HepG2 (cell line): ENCODE data around the gene SLA2. TPM values are rescaled to one million over a fixed set of nuclear protein-coding genes. Genes with fewer than 3 reads are reported as not detected.

Experiments used
- AFF4 ChIP-seq: sonication (generic); formaldehyde crosslinking; IDR thresholded peaks from 2 replicates; pipeline ENCODE4 v1.4.0; 2020; ENCODE audit warnings: missing genetic modification reagents
- AKAP8 ChIP-seq: sonication (generic); formaldehyde crosslinking; IDR thresholded peaks from 2 replicates; pipeline ENCODE4 v1.5.1; 2020; ENCODE audit warnings: mild to moderate bottlenecking, missing genetic modification reagents
- CENPX ChIP-seq: sonication (generic); formaldehyde crosslinking; IDR thresholded peaks from 2 replicates; pipeline ENCODE4 v1.9.0; 2021; ENCODE audit warnings: mild to moderate bottlenecking, missing genetic modification reagents, moderate library complexity
- DNMT3B ChIP-seq: conservative IDR thresholded peaks from 2 replicates; pipeline ENCODE4 v1.6.1; 2016; ENCODE audit warnings: missing biosample characterization, control low read depth
- EED ChIP-seq: sonication (generic); formaldehyde crosslinking; IDR thresholded peaks from 2 replicates; pipeline ENCODE4 v1.5.0; 2020; ENCODE audit warnings: mild to moderate bottlenecking, missing genetic modification reagents
- ELK4 ChIP-seq: sonication (generic); formaldehyde crosslinking; IDR thresholded peaks from 2 replicates; pipeline ENCODE4 v1.9.0; 2021; ENCODE audit warnings: missing genetic modification reagents, borderline replicate concordance
- EP300 ChIP-seq, 3 experiments: sonication (generic) in 1 of 3; formaldehyde crosslinking in 1 of 3; IDR thresholded peaks; 2 replicates each; pipeline versions ENCODE4 v1.5.1 to v1.6.1; 2011 to 2020; ENCODE audit warnings: low read depth in 2 of 3, low read length in 2 of 3, borderline replicate concordance in 1 of 3, improper control_type of control experiment in 1 of 3, mild to moderate bottlenecking in 1 of 3, missing genetic modification reagents in 1 of 3, moderate library complexity in 1 of 3
- FOSL1 ChIP-seq: sonication (generic); formaldehyde crosslinking; IDR thresholded peaks from 2 replicates; pipeline ENCODE4 v1.9.0; 2021; ENCODE audit warnings: missing genetic modification reagents, borderline replicate concordance
- FOXA1 ChIP-seq, 2 experiments: fragments of 450-650 bp in 1 of 2; sonication (generic) in 1 of 2; formaldehyde crosslinking in 1 of 2; IDR thresholded peaks; 2 replicates each; pipeline versions ENCODE4 v1.4.0 to v1.6.1; 2016 to 2020; ENCODE audit warnings: missing genetic modification reagents in 1 of 2
- KLF13 ChIP-seq: sonication (generic); formaldehyde crosslinking; IDR thresholded peaks from 2 replicates; pipeline ENCODE4 v1.4.0; 2020; ENCODE audit warnings: mild to moderate bottlenecking, missing genetic modification reagents
- MATR3 ChIP-seq: sonication (generic); formaldehyde crosslinking; IDR thresholded peaks from 2 replicates; pipeline ENCODE4 v1.4.0; 2020; ENCODE audit warnings: missing genetic modification reagents
- MTF2 ChIP-seq: sonication (generic); formaldehyde crosslinking; IDR thresholded peaks from 2 replicates; pipeline ENCODE4 v1.5.0; 2020; ENCODE audit warnings: missing genetic modification reagents, borderline replicate concordance
- RFX1 ChIP-seq: fragments of 450-650 bp; IDR thresholded peaks from 2 replicates; pipeline ENCODE4 v1.6.1; 2017
- RXRB ChIP-seq: IDR thresholded peaks from 2 replicates; pipeline ENCODE4 v1.6.1; 2016; ENCODE audit warnings: borderline replicate concordance, missing genetic modification reagents, missing compliant biosample characterization
- SATB2 ChIP-seq: sonication (generic); formaldehyde crosslinking; IDR thresholded peaks from 2 replicates; pipeline ENCODE4 v1.5.0; 2020; ENCODE audit warnings: missing genetic modification reagents
- SRF ChIP-seq: IDR thresholded peaks from 2 replicates; pipeline ENCODE4 v1.6.1; 2011; ENCODE audit warnings: mild to moderate bottlenecking, low read depth, low read length, moderate library complexity
- SYNCRIP ChIP-seq: fragments of 200-400 bp; formaldehyde crosslinking; IDR thresholded peaks from 2 replicates; pipeline ENCODE4 v1.6.1; 2018; ENCODE audit warnings: mild to moderate bottlenecking, low read depth, low read length; ENCODE audit not compliant: insufficient read depth
- ZNF30 ChIP-seq: sonication (generic); formaldehyde crosslinking; IDR thresholded peaks from 2 replicates; pipeline ENCODE4 v1.5.0; 2020; ENCODE audit warnings: mild to moderate bottlenecking, missing genetic modification reagents
- ZNF629 ChIP-seq: sonication (generic); formaldehyde crosslinking; conservative IDR thresholded peaks from 2 replicates; pipeline ENCODE4 v1.5.0; 2020; ENCODE audit warnings: missing genetic modification reagents
- ZNF713 ChIP-seq: sonication (generic); formaldehyde crosslinking; IDR thresholded peaks from 2 replicates; pipeline ENCODE4 v1.4.0; 2020; ENCODE audit warnings: mild to moderate bottlenecking, missing genetic modification reagents
- ZNF737 ChIP-seq: sonication (generic); formaldehyde crosslinking; IDR thresholded peaks from 2 replicates; pipeline ENCODE4 v1.5.0; 2020; ENCODE audit warnings: missing genetic modification reagents, mild to moderate bottlenecking, borderline replicate concordance
- ZNF747 ChIP-seq: sonication (generic); formaldehyde crosslinking; IDR thresholded peaks from 2 replicates; pipeline ENCODE4 v1.8.1; 2023; ENCODE audit warnings: missing genetic modification reagents, mild to moderate bottlenecking, borderline replicate concordance
- ZNF777 ChIP-seq: sonication (generic); formaldehyde crosslinking; IDR thresholded peaks from 2 replicates; pipeline ENCODE4 v1.4.0; 2020; ENCODE audit warnings: missing genetic modification reagents
- polyA plus RNA-seq, 8 experiments: library from polyadenylated mRNA; depleted of rRNA in 3 of 8; stranded (reverse) in 7 of 8; unstranded in 1 of 8; fragments of >200 nt; fragmentation: Illumina TruSeq in 4 of 8; extraction: Trizol in 4 of 8; gene quantifications; 2 replicates each; pipeline versions ENCODE4 v1.2.1 to v1.2.3, GENCODE V29; 2011 to 2016; ENCODE audit warnings: low read depth in 4 of 8, missing spikeins in 1 of 8, mixed read lengths in 1 of 8; ENCODE audit not compliant: insufficient read depth in 1 of 8
- total RNA-seq, 5 experiments: library from RNA; depleted of rRNA; stranded (reverse); fragments of >200 nt; fragmentation: Illumina TruSeq; extraction: Trizol; gene quantifications; 2 replicates each; pipeline ENCODE4 v1.2.3, GENCODE V29; 2016; ENCODE audit warnings: low read depth in 1 of 5
- TF ChIP-seq, protein P1 (sequence below): IDR thresholded peaks from 2 replicates; pipeline ENCODE4 v1.6.1; 2016; ENCODE audit warnings: control low read depth

SLA2 gene
- total and polyA plus RNA-seq, 2 of the 13 experiments (the other 11 are each of a cell fraction or from before 2014, with no cell fraction given) = 1.6 to 3.6 TPM

DNA sequence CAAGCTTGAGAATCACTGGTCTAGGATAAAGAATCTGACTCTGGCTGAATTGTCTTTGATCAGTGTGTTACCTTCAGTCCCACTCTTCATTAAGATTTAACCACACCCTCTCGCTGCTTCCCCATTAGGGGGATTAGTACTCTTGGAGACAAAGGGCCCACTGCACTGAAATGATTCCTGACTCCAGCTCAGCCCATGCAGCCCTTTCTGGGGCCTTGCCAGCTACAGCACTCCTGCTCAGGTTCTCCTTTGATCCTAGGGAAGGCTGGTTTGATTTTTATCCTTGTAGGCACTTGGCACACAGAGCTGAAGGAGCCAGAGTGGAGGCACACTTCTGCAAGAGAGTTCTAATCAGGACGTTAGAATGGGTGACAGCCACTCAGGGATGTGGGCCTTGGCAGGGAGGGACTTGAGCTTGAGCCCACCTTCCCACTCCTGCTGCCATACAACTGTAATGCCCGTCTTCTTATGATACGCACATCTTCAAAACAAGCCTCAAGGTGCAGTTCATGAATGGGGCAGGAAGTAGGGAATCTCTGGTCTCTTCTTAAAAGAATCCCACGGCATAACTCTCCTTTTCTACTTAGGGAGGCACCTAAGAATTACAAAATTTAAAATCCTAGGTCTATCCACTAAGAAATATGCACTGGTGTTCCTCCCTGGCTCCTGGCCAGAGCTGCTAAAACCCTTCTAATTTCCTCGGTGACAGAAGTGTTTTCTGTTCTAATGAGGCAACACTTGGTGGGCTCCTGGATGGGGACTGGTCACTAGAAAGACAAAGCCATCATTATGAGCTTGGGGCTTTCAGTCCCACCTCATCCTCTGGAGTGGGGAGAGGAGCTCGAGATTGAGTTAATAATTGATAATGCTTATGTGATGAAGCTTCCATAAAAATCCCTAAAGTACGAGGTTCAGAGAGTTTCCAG is 1.5 kb upstream of the SLA2 start (continued):
- TF ChIP-seq EP300 (IDR thresholded peaks at IDR 0.05; ENCODE audit: low read depth in 2 of 2, low read length in 2 of 2) (peak in 1 of 2 experiments; percentile 62; a peak in 2 of 4 replicates), EP300 (CRISPR knock-in tag; IDR thresholded peaks at IDR 0.05; ENCODE audit: borderline replicate concordance) (no peak), FOXA1 (IDR thresholded peaks at IDR 0.05) (no peak), FOXA1 (CRISPR knock-in tag; IDR thresholded peaks at IDR 0.05) (no peak), SRF (no peak), ZNF30 (CRISPR knock-in tag) (no peak), ZNF713 (no peak), SATB2 (CRISPR knock-in tag) (peak; percentile 41; the same call in 1 of the 2 replicates), RXRB (CRISPR knock-in tag) (no peak), EED (CRISPR knock-in tag) (no peak), MATR3 (CRISPR knock-in tag) (no peak), ZNF629 (CRISPR knock-in tag) (no peak), AFF4 (CRISPR knock-in tag) (no peak), DNMT3B (no peak), RFX1 (no peak), ZNF737 (CRISPR knock-in tag) (no peak), KLF13 (CRISPR knock-in tag) (no peak), AKAP8 (CRISPR knock-in tag) (no peak; the same call in 1 of the 2 replicates), FOSL1 (no peak), ELK4 (CRISPR knock-in tag) (no peak), MTF2 (CRISPR knock-in tag) (no peak), SYNCRIP (no peak), ZNF777 (CRISPR knock-in tag) (no peak), ZNF747 (no peak; the same call in 1 of the 2 replicates), CENPX (CRISPR knock-in tag) (no peak)
- TF ChIP-seq, protein P1, sequence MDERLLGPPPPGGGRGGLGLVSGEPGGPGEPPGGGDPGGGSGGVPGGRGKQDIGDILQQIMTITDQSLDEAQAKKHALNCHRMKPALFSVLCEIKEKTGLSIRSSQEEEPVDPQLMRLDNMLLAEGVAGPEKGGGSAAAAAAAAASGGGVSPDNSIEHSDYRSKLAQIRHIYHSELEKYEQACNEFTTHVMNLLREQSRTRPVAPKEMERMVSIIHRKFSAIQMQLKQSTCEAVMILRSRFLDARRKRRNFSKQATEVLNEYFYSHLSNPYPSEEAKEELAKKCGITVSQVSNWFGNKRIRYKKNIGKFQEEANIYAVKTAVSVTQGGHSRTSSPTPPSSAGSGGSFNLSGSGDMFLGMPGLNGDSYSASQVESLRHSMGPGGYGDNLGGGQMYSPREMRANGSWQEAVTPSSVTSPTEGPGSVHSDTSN (CRISPR knock-in tag) = no peak
